IMR-90 (cell line): ENCODE data around the gene GRAMD1B. TPM values are rescaled to one million over a fixed set of nuclear protein-coding genes. Genes with fewer than 3 reads are reported as not detected.

Source experiments
- ATAC-seq: fragments of 200-7000 bp; cut with Tn5 transposase; 2 replicates; pipeline ENCODE4 v1.9.1; 2020; ENCODE audit warnings: low read depth, mild to moderate bottlenecking, moderate library complexity
- BruUV-seq: library from RNA; stranded (reverse); fragments of 400-500 nt; replicated peaks from 2 replicates; lab custom pipeline; 2021; lab: Mats Ljungman, UMichigan
- CTCF ChIA-PET: fragments of 300-600 bp; formaldehyde crosslinking; extraction: SDS; loops from one replicate; lab custom pipeline; 2021; ENCODE audit warnings: antibody characterized with exemption; lab: Yijun Ruan, JAX
- POLR2A ChIA-PET: fragments of 300-600 bp; sonication (Branson Sonifier 250); formaldehyde crosslinking; loops from one replicate; lab custom pipeline; 2022; ENCODE audit warnings: antibody characterized with exemption; ENCODE audit not compliant: unreplicated experiment; lab: Charles Lee
- DNase-seq: peaks from one replicate; pipeline ENCODE4 v3.0.0; 2013
- H2AFZ ChIP-seq: replicated peaks from 2 replicates; pipeline ENCODE3; 2013; ENCODE audit warnings: low read length, mild to moderate bottlenecking; ENCODE audit not compliant: poor library complexity
- H2AK5ac ChIP-seq: 2 replicates; pipeline ENCODE4 v1.6.1; 2013; ENCODE audit warnings: low read depth, low read length, inconsistent platforms
- H2AK9ac ChIP-seq: replicated peaks from 2 replicates; pipeline ENCODE3; 2013; ENCODE audit warnings: mild to moderate bottlenecking, low read depth, low read length, moderate library complexity; ENCODE audit not compliant: poor library complexity
- H2BK120ac ChIP-seq: 2 replicates; pipeline ENCODE4 v1.6.1; 2013; ENCODE audit warnings: low read depth, low read length, inconsistent platforms
- H2BK15ac ChIP-seq: 3 replicates; pipeline ENCODE4 v1.6.1; 2013; ENCODE audit warnings: low read depth, low read length, inconsistent platforms
- H2BK20ac ChIP-seq: 2 replicates; pipeline ENCODE4 v1.6.1; 2013; ENCODE audit warnings: low read depth, mild to moderate bottlenecking, inconsistent platforms, low read length, moderate library complexity
- H2BK5ac ChIP-seq: 2 replicates; pipeline ENCODE4 v1.6.1; 2013; ENCODE audit warnings: mild to moderate bottlenecking, low read depth, low read length, inconsistent platforms; ENCODE audit not compliant: poor library complexity, severe bottlenecking
- H3K14ac ChIP-seq: replicated peaks from 2 replicates; pipeline ENCODE4 v1.6.1; 2013; ENCODE audit warnings: low read depth, low read length, inconsistent platforms
- H3K18ac ChIP-seq: 2 replicates; pipeline ENCODE4 v1.6.1; 2013; ENCODE audit warnings: low read depth, low read length, control low read depth
- H3K23ac ChIP-seq: 2 replicates; pipeline ENCODE4 v1.6.1; 2013; ENCODE audit warnings: low read depth, low read length, inconsistent platforms
- H3K27ac ChIP-seq: 2 replicates; pipeline ENCODE4 v1.5.1; 2013; ENCODE audit warnings: mild to moderate bottlenecking, control low read depth, low read length; ENCODE audit not compliant: insufficient read depth
- H3K27me3 ChIP-seq: 2 replicates; pipeline ENCODE4 v1.6.1; 2013; ENCODE audit warnings: low read length; ENCODE audit not compliant: control insufficient read depth, insufficient read depth
- H3K36me3 ChIP-seq: 2 replicates; pipeline ENCODE4 v1.6.1; 2013; ENCODE audit warnings: low read length, mixed read lengths; ENCODE audit not compliant: control insufficient read depth, insufficient read depth
- H3K4ac ChIP-seq: 2 replicates; pipeline ENCODE4 v1.6.1; 2013; ENCODE audit warnings: low read depth, low read length, inconsistent platforms
- H3K4me1 ChIP-seq: 2 replicates; pipeline ENCODE4 v1.6.1; 2013; ENCODE audit warnings: low read length, mixed read lengths; ENCODE audit not compliant: control insufficient read depth, insufficient read depth
- H3K4me2 ChIP-seq: 2 replicates; pipeline ENCODE4 v1.6.1; 2013; ENCODE audit warnings: low read depth, mild to moderate bottlenecking, control low read depth, low read length, moderate library complexity
- H3K4me3 ChIP-seq: 2 replicates; pipeline ENCODE4 v1.5.1; 2013; ENCODE audit warnings: low read depth, mild to moderate bottlenecking, control low read depth, low read length, moderate library complexity; ENCODE audit not compliant: insufficient read depth
- H3K56ac ChIP-seq: 2 replicates; pipeline ENCODE4 v1.6.1; 2013; ENCODE audit warnings: low read length, inconsistent platforms; ENCODE audit not compliant: insufficient read depth; ENCODE audit errors: extremely low read depth
- H3K79me1 ChIP-seq, 2 experiments: 2 replicates each; pipeline ENCODE4 v1.6.1; 2013; ENCODE audit warnings: low read length in 2 of 2, inconsistent platforms in 1 of 2, low read depth in 1 of 2
- H3K9ac ChIP-seq: 2 replicates; pipeline ENCODE4 v1.6.1; 2013; ENCODE audit warnings: low read depth, low read length, control low read depth
- H3K9me1 ChIP-seq: 2 replicates; pipeline ENCODE4 v1.6.1; 2013; ENCODE audit warnings: low read length, inconsistent platforms; ENCODE audit not compliant: insufficient read depth
- H3K9me3 ChIP-seq: 2 replicates; pipeline ENCODE4 v1.6.1; 2013; ENCODE audit warnings: low read length; ENCODE audit not compliant: control insufficient read depth, insufficient read depth
- H4K20me1 ChIP-seq: 2 replicates; pipeline ENCODE4 v1.6.1; 2013; ENCODE audit warnings: low read length, inconsistent platforms; ENCODE audit not compliant: insufficient read depth
- H4K5ac ChIP-seq: 2 replicates; pipeline ENCODE4 v1.6.1; 2013; ENCODE audit warnings: mild to moderate bottlenecking, low read depth, low read length, control low read depth
- H4K8ac ChIP-seq, 2 experiments: 2 replicates each; pipeline ENCODE4 v1.6.1; 2013; ENCODE audit warnings: low read depth in 2 of 2, low read length in 2 of 2, control low read depth in 1 of 2, inconsistent platforms in 1 of 2
- H4K91ac ChIP-seq: 2 replicates; pipeline ENCODE4 v1.6.1; 2013; ENCODE audit warnings: low read depth, low read length, inconsistent platforms; ENCODE audit not compliant: insufficient read depth
- BHLHE40 ChIP-seq: fragments of 150-350 bp; IDR thresholded peaks from 2 replicates; pipeline ENCODE4 v1.6.1; 2016; ENCODE audit warnings: mild to moderate bottlenecking, low read depth, low read length
- CHD1 ChIP-seq: IDR thresholded peaks from 2 replicates; pipeline ENCODE4 v1.6.1; 2012; ENCODE audit warnings: low read depth, low read length, improper control_type of control experiment
- FOS ChIP-seq: fragments of 150-350 bp; IDR thresholded peaks from 2 replicates; pipeline ENCODE4 v1.6.1; 2016; ENCODE audit warnings: low read depth, low read length
- MAFK ChIP-seq: IDR thresholded peaks from 2 replicates; pipeline ENCODE4 v1.6.1; 2012; ENCODE audit warnings: low read depth, low read length, improper control_type of control experiment
- MAZ ChIP-seq: IDR thresholded peaks from 2 replicates; pipeline ENCODE4 v1.6.1; 2012; ENCODE audit warnings: low read depth, mild to moderate bottlenecking, low read length, improper control_type of control experiment, moderate library complexity, borderline replicate concordance
- NFE2L2 ChIP-seq: fragments of 150-350 bp; IDR thresholded peaks from 2 replicates; pipeline ENCODE4 v1.6.1; 2016; ENCODE audit warnings: low read depth, mild to moderate bottlenecking, low read length
- POLR2A ChIP-seq: IDR thresholded peaks from 2 replicates; pipeline ENCODE4 v1.6.1; 2012; ENCODE audit warnings: mild to moderate bottlenecking, low read depth, low read length
- RAD21 ChIP-seq: IDR thresholded peaks from 2 replicates; pipeline ENCODE4 v1.6.1; 2012; ENCODE audit warnings: low read length, improper control_type of control experiment
- RCOR1 ChIP-seq: IDR thresholded peaks from 2 replicates; pipeline ENCODE4 v1.6.1; 2012; ENCODE audit warnings: mild to moderate bottlenecking, low read length, improper control_type of control experiment; ENCODE audit not compliant: insufficient replicate concordance
- RFX5 ChIP-seq: IDR thresholded peaks from 2 replicates; pipeline ENCODE4 v1.8.0; 2012; ENCODE audit warnings: low read depth, mild to moderate bottlenecking, low read length, moderate library complexity
- SMC3 ChIP-seq: fragments of 150-350 bp; IDR thresholded peaks from 2 replicates; pipeline ENCODE4 v1.6.1; 2016; ENCODE audit warnings: low read depth, mild to moderate bottlenecking, antibody characterized with exemption, low read length, moderate library complexity
- WGBS, 2 experiments: methylation state at CpG; one replicate each; pipeline versions ENCODE4 v1.1.5 to v1.1.7; 2013; ENCODE audit warnings: missing lambda C conversion rate in 2 of 2; ENCODE audit not compliant: insufficient read length in 1 of 2; ENCODE audit errors: extremely low coverage in 2 of 2; 5-methylcytosine and 5-hydroxymethylcytosine counted together
- dilution Hi-C: fragments of 300-500 bp; cut with HindIII; formaldehyde crosslinking; loops from one replicate; pipeline ENCODE4 v1.14.3; 2018; ENCODE audit warnings: low sequenced_read_pairs; ENCODE audit not compliant: unreplicated experiment
- in situ Hi-C: fragments of 300-500 bp; cut with MboI; formaldehyde crosslinking; loops from 3 replicates; pipeline ENCODE4 v1.14.3; 2019; ENCODE audit warnings: low sequenced_read_pairs, inconsistent platforms, mixed read lengths
- intact Hi-C: fragments of 100-400 bp; cut with micrococcal nuclease; formaldehyde crosslinking; loops from 2 replicates; pipeline ENCODE4 v1.10.0; 2022
- polyA plus RNA-seq, 3 experiments: library from polyadenylated mRNA; depleted of rRNA; stranded (reverse); fragments of >200 nt; gene quantifications; 2 replicates each; pipeline ENCODE4 v1.2.3, GENCODE V29; 2012; ENCODE audit warnings: low replicate concordance in 1 of 3
- total RNA-seq: library from RNA; depleted of rRNA; stranded (reverse); fragments of >200 nt; gene quantifications from 2 replicates; pipeline ENCODE4 v1.2.3, GENCODE V29; 2012
- TF ChIP-seq, protein P1 (sequence below): fragments of 150-350 bp; IDR thresholded peaks from 2 replicates; pipeline ENCODE4 v1.6.1; 2017; ENCODE audit warnings: mild to moderate bottlenecking, antibody characterized with exemption, low read length, low read depth
- TF ChIP-seq, protein P2 (sequence below): fragments of 150-350 bp; IDR thresholded peaks from 2 replicates; pipeline ENCODE4 v1.6.1; 2016; ENCODE audit warnings: low read depth, mild to moderate bottlenecking, low read length, moderate library complexity, borderline replicate concordance
- TF ChIP-seq, protein P3 (sequence below): conservative IDR thresholded peaks from 2 replicates; pipeline ENCODE4 v1.5.1; 2012; ENCODE audit warnings: mild to moderate bottlenecking, low read depth, low read length, improper control_type of control experiment

The GRAMD1B gene
- total and polyA plus RNA-seq, 2 of the 4 experiments (the other 2 are of a cell fraction), result 7.1 to 7.2 TPM

DNA sequence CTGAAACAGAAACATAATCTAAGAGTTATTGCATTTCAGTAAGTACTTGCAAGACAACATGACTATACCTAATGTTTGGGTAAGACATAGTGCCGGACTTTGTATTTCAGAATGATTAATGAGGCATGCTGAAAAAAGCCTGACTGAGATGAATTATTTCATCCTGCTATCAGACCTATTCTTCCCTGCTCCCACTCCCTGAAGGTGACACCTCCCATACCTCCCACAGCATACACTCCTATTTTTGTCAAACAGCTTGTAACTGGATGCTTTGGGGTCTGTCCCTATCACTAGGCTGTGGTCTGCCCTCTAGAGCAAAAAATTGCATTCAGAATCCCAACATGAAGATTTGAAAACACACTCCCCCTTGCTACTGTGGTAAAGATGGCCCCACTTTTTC is 235.2 kb downstream of the GRAMD1B start:
- Histone ChIP-seq H2AK9ac (no peak overlapping the region), H3K9me1 (no peaks in the 10 kb centered on the region), H3K56ac (no peak overlapping the region), H2BK15ac (no peak overlapping the region), H2BK120ac (no peak overlapping the region), H3K18ac (no peak overlapping the region), H4K91ac (no peak overlapping the region), H3K23ac (no peak overlapping the region), H3K4me3 (no peak overlapping the region), H3K4me1 (no peaks in the 10 kb centered on the region), H4K20me1 (no peaks in the 10 kb centered on the region), H4K5ac (no peak overlapping the region), H2AFZ (no peak overlapping the region), H3K4ac (no peak overlapping the region), H3K27ac (no peak overlapping the region), H3K4me2 (no peak overlapping the region), H3K27me3 (peaks cover 4% of the 10 kb centered on the region; the same call in 1 of the 2 replicates), H2BK5ac (no peak overlapping the region), H2BK20ac (no peak overlapping the region), H4K8ac (no peak overlapping the region), H3K9me3 (no peaks in the 10 kb centered on the region), H3K14ac (no peak overlapping the region), H3K9ac (no peak overlapping the region), H2AK5ac (no peak overlapping the region), H3K36me3 (no peaks in the 10 kb centered on the region), H3K79me1 (no peaks in the 10 kb centered on the region)
- TF ChIP-seq CHD1 (no peak), RFX5 (no peak), SMC3 (no peak), FOS (no peak), NFE2L2 (no peak), MAFK (no peak), RAD21 (no peak), RCOR1 (no peak), MAZ (no peak), BHLHE40 (no peak), POLR2A (no peak)
- TF ChIP-seq, protein P1, sequence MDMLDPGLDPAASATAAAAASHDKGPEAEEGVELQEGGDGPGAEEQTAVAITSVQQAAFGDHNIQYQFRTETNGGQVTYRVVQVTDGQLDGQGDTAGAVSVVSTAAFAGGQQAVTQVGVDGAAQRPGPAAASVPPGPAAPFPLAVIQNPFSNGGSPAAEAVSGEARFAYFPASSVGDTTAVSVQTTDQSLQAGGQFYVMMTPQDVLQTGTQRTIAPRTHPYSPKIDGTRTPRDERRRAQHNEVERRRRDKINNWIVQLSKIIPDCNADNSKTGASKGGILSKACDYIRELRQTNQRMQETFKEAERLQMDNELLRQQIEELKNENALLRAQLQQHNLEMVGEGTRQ, result no peak
- TF ChIP-seq, protein P2, sequence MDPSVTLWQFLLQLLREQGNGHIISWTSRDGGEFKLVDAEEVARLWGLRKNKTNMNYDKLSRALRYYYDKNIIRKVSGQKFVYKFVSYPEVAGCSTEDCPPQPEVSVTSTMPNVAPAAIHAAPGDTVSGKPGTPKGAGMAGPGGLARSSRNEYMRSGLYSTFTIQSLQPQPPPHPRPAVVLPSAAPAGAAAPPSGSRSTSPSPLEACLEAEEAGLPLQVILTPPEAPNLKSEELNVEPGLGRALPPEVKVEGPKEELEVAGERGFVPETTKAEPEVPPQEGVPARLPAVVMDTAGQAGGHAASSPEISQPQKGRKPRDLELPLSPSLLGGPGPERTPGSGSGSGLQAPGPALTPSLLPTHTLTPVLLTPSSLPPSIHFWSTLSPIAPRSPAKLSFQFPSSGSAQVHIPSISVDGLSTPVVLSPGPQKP, result no peak
- TF ChIP-seq, protein P3, sequence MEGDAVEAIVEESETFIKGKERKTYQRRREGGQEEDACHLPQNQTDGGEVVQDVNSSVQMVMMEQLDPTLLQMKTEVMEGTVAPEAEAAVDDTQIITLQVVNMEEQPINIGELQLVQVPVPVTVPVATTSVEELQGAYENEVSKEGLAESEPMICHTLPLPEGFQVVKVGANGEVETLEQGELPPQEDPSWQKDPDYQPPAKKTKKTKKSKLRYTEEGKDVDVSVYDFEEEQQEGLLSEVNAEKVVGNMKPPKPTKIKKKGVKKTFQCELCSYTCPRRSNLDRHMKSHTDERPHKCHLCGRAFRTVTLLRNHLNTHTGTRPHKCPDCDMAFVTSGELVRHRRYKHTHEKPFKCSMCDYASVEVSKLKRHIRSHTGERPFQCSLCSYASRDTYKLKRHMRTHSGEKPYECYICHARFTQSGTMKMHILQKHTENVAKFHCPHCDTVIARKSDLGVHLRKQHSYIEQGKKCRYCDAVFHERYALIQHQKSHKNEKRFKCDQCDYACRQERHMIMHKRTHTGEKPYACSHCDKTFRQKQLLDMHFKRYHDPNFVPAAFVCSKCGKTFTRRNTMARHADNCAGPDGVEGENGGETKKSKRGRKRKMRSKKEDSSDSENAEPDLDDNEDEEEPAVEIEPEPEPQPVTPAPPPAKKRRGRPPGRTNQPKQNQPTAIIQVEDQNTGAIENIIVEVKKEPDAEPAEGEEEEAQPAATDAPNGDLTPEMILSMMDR, result no peak
- BruUV-seq, result no TSS peak
- in situ Hi-C loops (no loop called here), intact Hi-C loops (no loop called here), dilution Hi-C loops (no loop called here)
- ATAC-seq (no peak), DNase-seq (no peak)
- ChIA-PET POLR2A (no interaction called here), CTCF (no interaction called here)
- no CpG with 5 or more reads among the region's 1 CpG for WGBS, 2 experiments
